Upper lobe of left lung (tissue), 4 donors: ENCODE results near the gene CALY.

Source experiments
- CTCF ChIP-seq, 6 experiments: fragments of 450-650 bp in 4 of 6; fragments of 200-600 bp in 2 of 6; sonication (generic) in 2 of 6; IDR thresholded peaks; one replicate each; pipeline ENCODE4 v1.5.1; 2016 to 2019; ENCODE audit warnings: antibody characterized with exemption in 6 of 6
- POLR2AphosphoS5 ChIP-seq, 2 donors: sonication (generic); formaldehyde crosslinking; IDR thresholded peaks; one replicate each; pipeline ENCODE4 v1.5.1; 2017; ENCODE audit warnings: antibody characterized with exemption in 2 of 2

GRCh38 chr10:133302230-133302629 lies 34.5 kb downstream of the CALY start:
- TF ChIP-seq CTCF (IDR thresholded peaks at IDR 0.05) (no peak), POLR2AphosphoS5 (IDR thresholded peaks at IDR 0.05) (no peak)
